Memory B cell (primary cell): ENCODE measurements around the gene PLSCR1.

Source experiments
- ATAC-seq: fragments of 150-1000 bp; cut with Tn5 transposase; 2 replicates; pipeline ENCODE4 v1.10.0; 2021; ENCODE audit warnings: low read depth, mild to moderate bottlenecking, moderate library complexity
- DNase-seq, 2 donors: peaks; one replicate each; pipeline ENCODE4 v3.0.0; 2022; ENCODE audit warnings: low spot score in 2 of 2
- H3K27ac Mint-ChIP-seq: one replicate; pipeline ENCODE4 v1.8.0; 2022; ENCODE audit warnings: mild to moderate bottlenecking, moderate library complexity, mixed read lengths
- H3K27me3 Mint-ChIP-seq: one replicate; pipeline ENCODE4 v1.8.0; 2022; ENCODE audit warnings: mixed read lengths
- H3K36me3 Mint-ChIP-seq: one replicate; pipeline ENCODE4 v1.8.0; 2022; ENCODE audit warnings: mild to moderate bottlenecking, mixed read lengths
- H3K4me1 Mint-ChIP-seq: one replicate; pipeline ENCODE4 v1.8.0; 2022; ENCODE audit warnings: mixed read lengths
- H3K4me3 Mint-ChIP-seq: one replicate; pipeline ENCODE4 v1.8.0; 2022; ENCODE audit warnings: mild to moderate bottlenecking, moderate library complexity, mixed read lengths
- H3K9me3 Mint-ChIP-seq: one replicate; pipeline ENCODE4 v1.8.0; 2022; ENCODE audit warnings: mixed read lengths

PLSCR1 gene

GRCh38 chr3:146466604-146467003 lies 77.8 kb downstream of the PLSCR1 start:
- Mint-ChIP-seq H3K27me3 (no peaks in the 10 kb centered on the region), H3K36me3 (no peaks in the 10 kb centered on the region), H3K9me3 (no peaks in the 10 kb centered on the region), H3K27ac (no peak overlapping the region), H3K4me1 (peaks cover 3% of the 10 kb centered on the region), H3K4me3 (no peak overlapping the region)
- ATAC-seq (no peak), DNase-seq (no peak)

GRCh38 chr3:146465693-146466465 lies 78.5 kb downstream of the PLSCR1 start:
- Mint-ChIP-seq H3K4me1 (peaks cover 3% of the 10 kb centered on the region), H3K9me3 (no peaks in the 10 kb centered on the region), H3K36me3 (no peaks in the 10 kb centered on the region), H3K4me3 (no peak overlapping the region), H3K27me3 (peaks cover 1% of the 10 kb centered on the region), H3K27ac (no peak overlapping the region)
- no peak for ATAC-seq
- no peak for DNase-seq
